Nephron (organoid): ENCODE data around the gene CCDC61.

ENCODE experiments used
- H3K27ac Mint-ChIP-seq, 3 experiments: 2 replicates each; pipeline ENCODE4 v1.8.0; 2020; ENCODE audit warnings: mixed read lengths in 3 of 3, mild to moderate bottlenecking in 2 of 3, moderate library complexity in 1 of 3
- H3K27me3 Mint-ChIP-seq: 2 replicates; pipeline ENCODE4 v1.8.0; 2021; ENCODE audit warnings: low read depth, mild to moderate bottlenecking, moderate library complexity, mixed read lengths
- H3K36me3 Mint-ChIP-seq: 2 replicates; pipeline ENCODE4 v1.8.0; 2020; ENCODE audit warnings: low read depth, mixed read lengths
- H3K4me1 Mint-ChIP-seq: 2 replicates; pipeline ENCODE4 v1.8.0; 2020; ENCODE audit warnings: mixed read lengths
- H3K4me3 Mint-ChIP-seq, 3 experiments: 2 replicates each; pipeline ENCODE4 v1.8.0; 2020; ENCODE audit warnings: mild to moderate bottlenecking in 3 of 3, mixed read lengths in 3 of 3, moderate library complexity in 2 of 3
- H3K9me3 Mint-ChIP-seq: 2 replicates; pipeline ENCODE4 v1.8.0; 2020; ENCODE audit warnings: mixed read lengths
- CTCF ChIP-seq, 3 experiments: fragments of 200-600 bp; sonication (generic); IDR thresholded peaks; one replicate each; pipeline ENCODE4 v1.5.0; 2021; ENCODE audit warnings: antibody characterized with exemption in 3 of 3; ENCODE audit not compliant: unreplicated experiment in 3 of 3

The CCDC61 gene

GRCh38 chr19:46058778-46059177 is 63.5 kb downstream of the CCDC61 start:
- no peaks in the 10 kb centered on the region for H3K36me3 Mint-ChIP-seq
- no peak overlapping the region for H3K4me3 Mint-ChIP-seq
- no peak overlapping the region for H3K27ac Mint-ChIP-seq
- peaks cover 18% of the 10 kb centered on the region for H3K27me3 Mint-ChIP-seq
- H3K9me3 Mint-ChIP-seq = peaks cover 24% of the 10 kb centered on the region
- TF ChIP-seq CTCF (IDR thresholded peaks at IDR 0.05; ENCODE audit: unreplicated experiment in 3 of 3) = no peak
- H3K4me1 Mint-ChIP-seq = no peaks in the 10 kb centered on the region

- peaks cover 24% of the 10 kb centered on the region for H3K9me3 Mint-ChIP-seq
- no peaks in the 10 kb centered on the region for H3K4me1 Mint-ChIP-seq
- H3K27ac Mint-ChIP-seq = no peak overlapping the region
- no peak for TF ChIP-seq CTCF (IDR thresholded peaks at IDR 0.05; ENCODE audit: unreplicated experiment in 3 of 3)
- no peaks in the 10 kb centered on the region for H3K36me3 Mint-ChIP-seq
- no peak overlapping the region for H3K4me3 Mint-ChIP-seq
- H3K27me3 Mint-ChIP-seq = peaks cover 15% of the 10 kb centered on the region
Observed at GRCh38 chr19:46060012-46060411, 64.7 kb downstream of the CCDC61 start.

GRCh38 chr19:46063201-46063600 is 67.9 kb downstream of the CCDC61 start:
- TF ChIP-seq CTCF (IDR thresholded peaks at IDR 0.05; ENCODE audit: unreplicated experiment in 3 of 3) = no peak
- Mint-ChIP-seq H3K36me3 (no peaks in the 10 kb centered on the region), H3K27ac (no peak overlapping the region), H3K4me3 (no peak overlapping the region), H3K9me3 (peaks cover 20% of the 10 kb centered on the region), H3K4me1 (no peaks in the 10 kb centered on the region), H3K27me3 (peaks cover 19% of the 10 kb centered on the region)

GRCh38 chr19:46065486-46066071 is 70.3 kb downstream of the CCDC61 start:
- H3K4me3 Mint-ChIP-seq = no peak overlapping the region
- TF ChIP-seq CTCF (IDR thresholded peaks at IDR 0.05; ENCODE audit: unreplicated experiment in 3 of 3) = no peak
- H3K4me1 Mint-ChIP-seq = peaks cover 6% of the 10 kb centered on the region
- no peaks in the 10 kb centered on the region for H3K36me3 Mint-ChIP-seq
- peaks cover 17% of the 10 kb centered on the region for H3K9me3 Mint-ChIP-seq
- H3K27ac Mint-ChIP-seq = peak overlapping the region in 1 of 3 experiments; percentile 11
- peaks cover 23% of the 10 kb centered on the region for H3K27me3 Mint-ChIP-seq

GRCh38 chr19:46066471-46066870 is 71.2 kb downstream of the CCDC61 start:
- H3K9me3 Mint-ChIP-seq = peaks cover 13% of the 10 kb centered on the region
- no peak overlapping the region for H3K4me3 Mint-ChIP-seq
- no peaks in the 10 kb centered on the region for H3K36me3 Mint-ChIP-seq
- no peak overlapping the region for H3K27ac Mint-ChIP-seq
- TF ChIP-seq CTCF (IDR thresholded peaks at IDR 0.05; ENCODE audit: unreplicated experiment in 3 of 3) = no peak
- H3K4me1 Mint-ChIP-seq = peaks cover 11% of the 10 kb centered on the region
- H3K27me3 Mint-ChIP-seq = peaks cover 28% of the 10 kb centered on the region

GRCh38 chr19:46067691-46068090 is 72.4 kb downstream of the CCDC61 start:
- no peak for TF ChIP-seq CTCF (IDR thresholded peaks at IDR 0.05; ENCODE audit: unreplicated experiment in 3 of 3)
- Mint-ChIP-seq H3K27me3 (peaks cover 40% of the 10 kb centered on the region), H3K27ac (no peak overlapping the region), H3K4me3 (no peak overlapping the region), H3K9me3 (peaks cover 8% of the 10 kb centered on the region), H3K36me3 (no peaks in the 10 kb centered on the region), H3K4me1 (peaks cover 14% of the 10 kb centered on the region)
